H9 (cell line): Measurements from ENCODE around the gene HIVEP1. TPM values are rescaled to one million over a fixed set of nuclear protein-coding genes. Genes with fewer than 3 reads are reported as not detected.

Experiments
- DNase-seq: peaks from one replicate; pipeline ENCODE4 v3.0.0-alpha.2; 2017
- H2AFZ ChIP-seq: one replicate; pipeline ENCODE4 v1.6.1; 2013; ENCODE audit warnings: mild to moderate bottlenecking, low read length, control low read depth, moderate library complexity
- H2AK5ac ChIP-seq: 2 replicates; pipeline ENCODE4 v1.6.1; 2013; ENCODE audit warnings: low read length, control low read depth, mixed read lengths; ENCODE audit not compliant: insufficient read length
- H2BK120ac ChIP-seq: one replicate; pipeline ENCODE4 v1.6.1; 2013; ENCODE audit warnings: low read depth, mild to moderate bottlenecking, low read length, control low read depth, inconsistent platforms; ENCODE audit not compliant: poor library complexity, severe bottlenecking
- H2BK12ac ChIP-seq: 2 replicates; pipeline ENCODE4 v1.6.1; 2013; ENCODE audit warnings: low read length, control low read depth, mixed read lengths, low read depth; ENCODE audit not compliant: insufficient read length
- H2BK15ac ChIP-seq: 2 replicates; pipeline ENCODE4 v1.6.1; 2013; ENCODE audit warnings: low read depth, low read length, control low read depth
- H2BK20ac ChIP-seq: one replicate; pipeline ENCODE4 v1.6.1; 2013; ENCODE audit warnings: low read depth, mild to moderate bottlenecking, low read length, control low read depth, inconsistent platforms; ENCODE audit not compliant: poor library complexity, severe bottlenecking
- H2BK5ac ChIP-seq: 2 replicates; pipeline ENCODE4 v1.6.1; 2013; ENCODE audit warnings: low read length, control low read depth, mixed read lengths; ENCODE audit not compliant: insufficient read length
- H3K14ac ChIP-seq: 2 replicates; pipeline ENCODE4 v1.6.1; 2013; ENCODE audit warnings: low read length, control low read depth; ENCODE audit not compliant: insufficient read depth
- H3K18ac ChIP-seq: 2 replicates; pipeline ENCODE4 v1.6.1; 2013; ENCODE audit warnings: low read depth, mild to moderate bottlenecking, mixed read lengths, low read length, control low read depth; ENCODE audit not compliant: insufficient read length
- H3K23ac ChIP-seq: 2 replicates; pipeline ENCODE4 v1.6.1; 2013; ENCODE audit warnings: low read length, control low read depth, mixed read lengths, low read depth; ENCODE audit not compliant: insufficient read length
- H3K23me2 ChIP-seq: 2 replicates; pipeline ENCODE4 v1.6.1; 2013; ENCODE audit warnings: low read depth, mild to moderate bottlenecking, mixed read lengths, low read length, control low read depth; ENCODE audit not compliant: insufficient read length, poor library complexity, severe bottlenecking
- H3K27ac ChIP-seq: 2 replicates; pipeline ENCODE4 v1.5.1; 2013; ENCODE audit warnings: low read length, control low read depth, mixed read lengths, low read depth; ENCODE audit not compliant: insufficient read length
- H3K27me3 ChIP-seq: 2 replicates; pipeline ENCODE4 v1.6.1; 2013; ENCODE audit warnings: low read length, control low read depth, inconsistent platforms; ENCODE audit not compliant: insufficient read depth
- H3K4ac ChIP-seq: 2 replicates; pipeline ENCODE4 v1.6.1; 2013; ENCODE audit warnings: low read depth, mild to moderate bottlenecking, control low read depth, inconsistent platforms, low read length, moderate library complexity
- H3K4me1 ChIP-seq: 2 replicates; pipeline ENCODE4 v1.6.1; 2013; ENCODE audit warnings: low read length, control low read depth, inconsistent platforms; ENCODE audit not compliant: insufficient read depth
- H3K4me2 ChIP-seq: 2 replicates; pipeline ENCODE4 v1.6.1; 2013; ENCODE audit warnings: low read length, control low read depth, mixed read lengths; ENCODE audit not compliant: insufficient read length, insufficient read depth
- H3K56ac ChIP-seq: 2 replicates; pipeline ENCODE4 v1.6.1; 2013; ENCODE audit warnings: low read depth, mild to moderate bottlenecking, mixed read lengths, low read length, control low read depth; ENCODE audit not compliant: insufficient read length
- H3K79me1 ChIP-seq: 2 replicates; pipeline ENCODE4 v1.6.1; 2013; ENCODE audit warnings: low read depth, mild to moderate bottlenecking, moderate library complexity, low read length, control low read depth, inconsistent platforms; ENCODE audit not compliant: insufficient read depth, poor library complexity, severe bottlenecking
- H3K79me2 ChIP-seq: 2 replicates; pipeline ENCODE4 v1.6.1; 2013; ENCODE audit warnings: low read length, control low read depth, inconsistent platforms; ENCODE audit not compliant: insufficient read depth
- H3K9ac ChIP-seq: 2 replicates; pipeline ENCODE4 v1.6.1; 2013; ENCODE audit warnings: low read length, control low read depth, mixed read lengths; ENCODE audit not compliant: insufficient read length; ENCODE audit errors: extremely low read depth
- H3K9me3 ChIP-seq: one replicate; pipeline ENCODE4 v1.6.1; 2013; ENCODE audit warnings: low read depth, low read length, inconsistent platforms; ENCODE audit not compliant: control insufficient read depth
- H3T11ph ChIP-seq: one replicate; pipeline ENCODE4 v1.6.1; 2013; ENCODE audit warnings: mild to moderate bottlenecking, low read length, control low read depth, inconsistent platforms
- H4K20me1 ChIP-seq: one replicate; pipeline ENCODE4 v1.6.1; 2013; ENCODE audit not compliant: control insufficient read depth, insufficient read length, insufficient read depth
- H4K5ac ChIP-seq: 2 replicates; pipeline ENCODE4 v1.6.1; 2013; ENCODE audit warnings: low read depth, mild to moderate bottlenecking, mixed read lengths, low read length, control low read depth; ENCODE audit not compliant: insufficient read length
- H4K8ac ChIP-seq: replicated peaks from 2 replicates; pipeline ENCODE4 v1.6.1; 2013; ENCODE audit warnings: low read length, control low read depth, mixed read lengths, low read depth; ENCODE audit not compliant: insufficient read length
- H4K91ac ChIP-seq: 2 replicates; pipeline ENCODE4 v1.6.1; 2013; ENCODE audit warnings: low read depth, mild to moderate bottlenecking, moderate library complexity, mixed read lengths, low read length, control low read depth; ENCODE audit not compliant: insufficient read length
- H3K27ac Mint-ChIP-seq, 3 experiments: 2 replicates in 2 of 3; 3 replicates in 1 of 3; pipeline ENCODE4 v1.8.0; 2020 to 2021; ENCODE audit warnings: mixed read lengths in 3 of 3, mild to moderate bottlenecking in 1 of 3, moderate library complexity in 1 of 3
- H3K27me3 Mint-ChIP-seq: 2 replicates; pipeline ENCODE4 v1.8.0; 2021; ENCODE audit warnings: low read depth, mild to moderate bottlenecking, moderate library complexity, mixed read lengths
- H3K36me3 Mint-ChIP-seq, 3 experiments: 2 replicates in 2 of 3; 3 replicates in 1 of 3; pipeline ENCODE4 v1.8.0; 2020 to 2021; ENCODE audit warnings: low read depth in 3 of 3, mixed read lengths in 3 of 3; ENCODE audit not compliant: insufficient read depth in 1 of 3
- H3K4me1 Mint-ChIP-seq, 2 experiments: 2 replicates each; pipeline ENCODE4 v1.8.0; 2020; ENCODE audit warnings: mixed read lengths in 2 of 2
- H3K4me3 Mint-ChIP-seq, 2 experiments: 2 replicates in 1 of 2; 3 replicates in 1 of 2; pipeline ENCODE4 v1.8.0; 2020 to 2021; ENCODE audit warnings: mild to moderate bottlenecking in 2 of 2, mixed read lengths in 2 of 2, moderate library complexity in 1 of 2
- H3K9me3 Mint-ChIP-seq, 2 experiments: 2 replicates in 1 of 2; 3 replicates in 1 of 2; pipeline ENCODE4 v1.8.0; 2020; ENCODE audit warnings: mild to moderate bottlenecking in 2 of 2, mixed read lengths in 2 of 2, moderate library complexity in 1 of 2
- total RNA-seq: library from RNA; stranded (reverse); gene quantifications from 2 replicates; pipeline ENCODE4 v1.2.1, GENCODE V29; 2021
- TF ChIP-seq, protein P1 (sequence below): fragments of 200-600 bp; sonication (generic); conservative IDR thresholded peaks from 3 replicates; pipeline ENCODE4 v1.8.0; 2021; ENCODE audit warnings: antibody characterized with exemption, mild to moderate bottlenecking

Gene HIVEP1
- total RNA-seq, 1 experiment from 2014 or later, result 44.2 TPM

DNA sequence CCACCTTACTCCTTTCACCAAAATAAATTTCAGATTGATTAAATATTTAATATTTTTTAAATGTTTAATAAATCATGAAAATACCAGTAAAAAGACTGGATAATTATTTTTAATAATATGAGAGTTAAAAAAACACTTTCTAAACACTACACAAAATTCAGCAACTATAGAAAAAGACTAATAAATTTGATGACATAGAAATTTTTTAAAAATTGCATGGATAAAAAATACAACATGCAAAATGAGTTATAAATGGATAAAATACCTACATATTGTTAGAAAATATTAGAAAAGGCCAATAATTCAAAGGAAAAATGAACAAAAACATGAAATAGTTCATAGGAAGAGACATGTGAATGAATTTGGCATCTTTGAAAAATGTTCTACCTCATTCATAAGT lies 177.0 kb downstream of the HIVEP1 start:
- Histone ChIP-seq H3K9me3 (no peaks in the 10 kb centered on the region), H3T11ph (no peak overlapping the region), H3K9ac (no peak overlapping the region), H2BK15ac (no peak overlapping the region), H3K18ac (no peak overlapping the region), H3K79me2 (no peaks in the 10 kb centered on the region), H2BK120ac (no peak overlapping the region), H2AK5ac (no peak overlapping the region), H3K4me1 (no peaks in the 10 kb centered on the region), H3K27me3 (no peaks in the 10 kb centered on the region), H2AFZ (no peak overlapping the region), H2BK5ac (no peak overlapping the region), H3K23me2 (no peaks in the 10 kb centered on the region), H3K4me2 (no peak overlapping the region), H4K91ac (no peak overlapping the region), H3K56ac (no peak overlapping the region), H2BK20ac (no peak overlapping the region), H3K23ac (no peak overlapping the region), H3K14ac (no peak overlapping the region), H3K4ac (no peak overlapping the region), H3K27ac (no peak overlapping the region), H2BK12ac (no peak overlapping the region), H4K8ac (no peak overlapping the region), H4K5ac (no peak overlapping the region), H4K20me1 (peaks cover 2% of the 10 kb centered on the region), H3K79me1 (no peaks in the 10 kb centered on the region)
- Mint-ChIP-seq H3K4me3 (no peak overlapping the region), H3K4me1 (peaks cover 6 to 10% of the 10 kb centered on the region in 2 experiments; a peak in 2 of 4 replicates), H3K27ac (no peak overlapping the region), H3K27me3 (no peaks in the 10 kb centered on the region), H3K36me3 (no peaks in the 10 kb centered on the region), H3K9me3 (no peaks in the 10 kb centered on the region)
- DNase-seq, result no peak
- TF ChIP-seq, protein P1, sequence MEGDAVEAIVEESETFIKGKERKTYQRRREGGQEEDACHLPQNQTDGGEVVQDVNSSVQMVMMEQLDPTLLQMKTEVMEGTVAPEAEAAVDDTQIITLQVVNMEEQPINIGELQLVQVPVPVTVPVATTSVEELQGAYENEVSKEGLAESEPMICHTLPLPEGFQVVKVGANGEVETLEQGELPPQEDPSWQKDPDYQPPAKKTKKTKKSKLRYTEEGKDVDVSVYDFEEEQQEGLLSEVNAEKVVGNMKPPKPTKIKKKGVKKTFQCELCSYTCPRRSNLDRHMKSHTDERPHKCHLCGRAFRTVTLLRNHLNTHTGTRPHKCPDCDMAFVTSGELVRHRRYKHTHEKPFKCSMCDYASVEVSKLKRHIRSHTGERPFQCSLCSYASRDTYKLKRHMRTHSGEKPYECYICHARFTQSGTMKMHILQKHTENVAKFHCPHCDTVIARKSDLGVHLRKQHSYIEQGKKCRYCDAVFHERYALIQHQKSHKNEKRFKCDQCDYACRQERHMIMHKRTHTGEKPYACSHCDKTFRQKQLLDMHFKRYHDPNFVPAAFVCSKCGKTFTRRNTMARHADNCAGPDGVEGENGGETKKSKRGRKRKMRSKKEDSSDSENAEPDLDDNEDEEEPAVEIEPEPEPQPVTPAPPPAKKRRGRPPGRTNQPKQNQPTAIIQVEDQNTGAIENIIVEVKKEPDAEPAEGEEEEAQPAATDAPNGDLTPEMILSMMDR, result no peak
